ENCODE data around the gene NUAK1.

DNA sequence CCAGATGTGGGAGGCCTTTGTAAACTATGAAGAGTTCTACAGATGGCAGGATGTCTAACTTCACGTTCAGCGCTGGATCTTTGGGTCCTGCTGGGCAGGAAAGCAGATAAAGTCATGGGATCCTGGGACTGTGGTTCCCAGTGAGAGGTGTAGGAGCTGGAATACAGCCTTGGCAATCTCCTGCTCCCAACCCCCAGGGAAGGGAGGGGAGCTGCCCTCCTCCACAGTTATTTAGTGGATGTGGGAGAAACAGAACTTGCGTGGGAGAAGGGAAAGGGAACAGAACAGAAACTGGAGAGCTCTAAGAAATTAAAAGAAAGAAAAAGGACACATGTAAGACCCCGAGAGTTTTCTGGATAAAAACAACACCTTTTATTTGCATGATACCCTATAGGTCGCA lies 37.0 kb downstream of the NUAK1 start:
- TF ChIP-seq, protein P1, sequence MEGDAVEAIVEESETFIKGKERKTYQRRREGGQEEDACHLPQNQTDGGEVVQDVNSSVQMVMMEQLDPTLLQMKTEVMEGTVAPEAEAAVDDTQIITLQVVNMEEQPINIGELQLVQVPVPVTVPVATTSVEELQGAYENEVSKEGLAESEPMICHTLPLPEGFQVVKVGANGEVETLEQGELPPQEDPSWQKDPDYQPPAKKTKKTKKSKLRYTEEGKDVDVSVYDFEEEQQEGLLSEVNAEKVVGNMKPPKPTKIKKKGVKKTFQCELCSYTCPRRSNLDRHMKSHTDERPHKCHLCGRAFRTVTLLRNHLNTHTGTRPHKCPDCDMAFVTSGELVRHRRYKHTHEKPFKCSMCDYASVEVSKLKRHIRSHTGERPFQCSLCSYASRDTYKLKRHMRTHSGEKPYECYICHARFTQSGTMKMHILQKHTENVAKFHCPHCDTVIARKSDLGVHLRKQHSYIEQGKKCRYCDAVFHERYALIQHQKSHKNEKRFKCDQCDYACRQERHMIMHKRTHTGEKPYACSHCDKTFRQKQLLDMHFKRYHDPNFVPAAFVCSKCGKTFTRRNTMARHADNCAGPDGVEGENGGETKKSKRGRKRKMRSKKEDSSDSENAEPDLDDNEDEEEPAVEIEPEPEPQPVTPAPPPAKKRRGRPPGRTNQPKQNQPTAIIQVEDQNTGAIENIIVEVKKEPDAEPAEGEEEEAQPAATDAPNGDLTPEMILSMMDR (IDR thresholded peaks at IDR 0.05), result no peak
- no peak for TF ChIP-seq POLR2A (IDR thresholded peaks at IDR 0.05)
